Activated naive CD4-positive, alpha-beta T cell treated with anti-CD3 and anti-CD28 coated beads, Interleukin-2, amount 50 U/mL, for 72 hours (primary cell): ENCODE measurements around the gene CXCL11. TPM values are rescaled to one million over a fixed set of nuclear protein-coding genes. Genes with fewer than 3 reads are reported as not detected.
"Not testable (repeated sequence)": the region's sequence is repeated elsewhere in the genome, so short reads cannot be mapped to it uniquely, and the experiment has no call there.

Experiments used
- ATAC-seq, 2 donors: fragments of 150-1000 bp; cut with Tn5 transposase; 2 replicates each; pipeline ENCODE4 v1.10.0; 2021; ENCODE audit warnings: mild to moderate bottlenecking in 2 of 2, moderate library complexity in 2 of 2
- DNase-seq, 2 donors: peaks; one replicate each; pipeline ENCODE4 v3.0.0; 2021 to 2022; ENCODE audit warnings: low spot score in 2 of 2
- H3K27ac Mint-ChIP-seq, 2 donors: one replicate each; pipeline ENCODE4 v1.8.0; 2022; ENCODE audit warnings: mild to moderate bottlenecking in 2 of 2, mixed read lengths in 2 of 2
- H3K36me3 Mint-ChIP-seq, 2 donors: one replicate each; pipeline ENCODE4 v1.8.0; 2022; ENCODE audit warnings: mixed read lengths in 2 of 2
- H3K9me3 Mint-ChIP-seq, 2 donors: one replicate each; pipeline ENCODE4 v1.8.0; 2022; ENCODE audit warnings: mixed read lengths in 2 of 2
- total RNA-seq, 2 donors: library from RNA; stranded (reverse); gene quantifications; one replicate each; pipeline ENCODE4 v1.2.3, GENCODE V29; 2022

The CXCL11 gene
- total RNA-seq, 2 donors from 2014 or later: 0.21 to 0.23 TPM

DNA sequence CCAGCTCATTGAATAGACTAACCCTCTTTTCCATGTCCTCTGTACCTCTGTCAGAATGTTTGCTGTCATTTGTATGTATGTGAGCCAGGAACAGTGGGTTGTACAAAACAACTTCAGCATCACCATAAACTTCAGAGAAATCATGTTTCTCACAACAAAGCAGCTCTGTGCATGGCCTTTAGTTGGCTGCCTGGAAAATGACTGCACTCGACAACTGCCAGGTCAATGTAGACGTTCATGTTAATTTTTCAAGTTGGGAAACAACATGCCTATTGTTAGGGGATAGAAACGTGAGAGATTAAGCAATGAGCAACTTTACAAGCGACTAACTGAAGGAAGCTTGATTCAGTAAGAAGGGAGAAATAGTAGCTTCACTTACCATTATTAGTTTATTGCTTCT is 17.9 kb upstream of the CXCL11 start:
- ATAC-seq (no peak), DNase-seq (no peak)
- no peaks in the 10 kb centered on the region for H3K9me3 Mint-ChIP-seq
- no peak overlapping the region for H3K27ac Mint-ChIP-seq
- H3K36me3 Mint-ChIP-seq: no peaks in the 10 kb centered on the region

- H3K36me3 Mint-ChIP-seq, DNase-seq, H3K27ac Mint-ChIP-seq, ATAC-seq, H3K9me3 Mint-ChIP-seq: not testable (repeated sequence)
Measured at GRCh38 chr4:76050560-76051050, 14.7 kb upstream of the CXCL11 start.

DNA sequence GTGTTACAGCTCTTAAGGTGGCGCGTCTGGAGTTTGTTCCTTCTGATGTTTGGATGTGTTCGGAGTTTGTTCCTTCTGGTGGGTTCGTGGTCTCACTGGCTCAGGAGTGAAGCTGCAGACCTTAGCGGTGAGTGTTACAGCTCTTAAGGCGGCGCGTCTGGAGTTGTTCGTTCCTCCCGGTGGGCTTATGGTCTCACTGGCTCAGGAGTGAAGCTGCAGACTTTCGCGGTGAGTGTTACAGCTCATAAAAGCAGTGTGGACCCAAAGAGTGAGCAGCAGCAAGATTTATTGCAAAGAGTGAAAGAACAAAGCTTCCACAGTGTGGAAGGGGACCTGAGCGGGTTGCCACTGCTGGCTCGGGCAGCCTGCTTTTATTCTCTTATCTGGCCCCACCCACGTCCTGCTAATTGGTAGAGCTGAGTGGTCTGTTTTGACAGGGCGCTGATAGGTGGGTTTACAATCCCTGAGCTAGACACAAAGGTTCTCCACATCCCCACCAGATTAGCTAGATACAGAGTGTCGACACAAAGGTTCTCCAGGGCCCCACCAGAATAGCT is 14.1 kb upstream of the CXCL11 start:
- not testable (repeated sequence) for H3K36me3 Mint-ChIP-seq, H3K9me3 Mint-ChIP-seq, H3K27ac Mint-ChIP-seq, DNase-seq, ATAC-seq

DNA sequence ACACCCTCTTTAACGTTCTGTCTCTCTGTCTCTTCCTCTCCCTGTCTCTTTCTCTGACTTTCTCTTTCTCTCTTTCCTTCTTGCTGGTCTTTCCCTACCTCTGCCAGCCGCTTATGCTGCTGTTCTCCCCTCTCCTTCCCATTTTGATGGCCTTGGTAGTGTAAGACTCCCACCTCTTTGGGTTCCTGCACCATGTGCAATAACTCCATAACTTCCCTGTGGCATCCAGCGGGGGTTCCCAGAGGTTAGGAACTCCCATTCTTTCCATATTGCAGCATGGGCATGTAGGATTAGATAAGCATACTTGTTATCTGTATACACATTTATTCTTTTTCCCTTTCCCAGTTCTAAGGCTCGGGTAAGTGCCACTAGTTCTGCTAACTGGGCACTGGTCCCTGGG is 8.8 kb upstream of the CXCL11 start:
- not testable (repeated sequence) for ATAC-seq, H3K27ac Mint-ChIP-seq, H3K9me3 Mint-ChIP-seq, DNase-seq
- peaks cover 0 to 15% of the 10 kb centered on the region in 2 donors for H3K36me3 Mint-ChIP-seq

GRCh38 chr4:76043306-76043705 is 7.4 kb upstream of the CXCL11 start:
- not testable (repeated sequence) for DNase-seq, H3K27ac Mint-ChIP-seq, H3K9me3 Mint-ChIP-seq, ATAC-seq
- H3K36me3 Mint-ChIP-seq: peaks cover 0 to 15% of the 10 kb centered on the region in 2 donors

- not testable (repeated sequence) for DNase-seq, H3K9me3 Mint-ChIP-seq
- Mint-ChIP-seq H3K36me3 (peaks cover 0 to 15% of the 10 kb centered on the region in 2 donors), H3K27ac (peak overlapping the region; percentile 36 to 54)
- peak; percentile 50 to 99 for ATAC-seq
Measured at GRCh38 chr4:76042241-76042998, 6.5 kb upstream of the CXCL11 start.

- DNase-seq (no peak), ATAC-seq (no peak)
- Mint-ChIP-seq H3K27ac (no peak overlapping the region), H3K9me3 (no peaks in the 10 kb centered on the region), H3K36me3 (no peaks in the 10 kb centered on the region)
Measured at GRCh38 chr4:76036855-76037254, 985 bp upstream of the CXCL11 start.

- Mint-ChIP-seq H3K36me3 (no peaks in the 10 kb centered on the region), H3K27ac (no peak overlapping the region), H3K9me3 (no peaks in the 10 kb centered on the region)
- DNase-seq (no peak), ATAC-seq (no peak)
Measured at GRCh38 chr4:76035141-76035540, 729 bp downstream of the CXCL11 start.

DNA sequence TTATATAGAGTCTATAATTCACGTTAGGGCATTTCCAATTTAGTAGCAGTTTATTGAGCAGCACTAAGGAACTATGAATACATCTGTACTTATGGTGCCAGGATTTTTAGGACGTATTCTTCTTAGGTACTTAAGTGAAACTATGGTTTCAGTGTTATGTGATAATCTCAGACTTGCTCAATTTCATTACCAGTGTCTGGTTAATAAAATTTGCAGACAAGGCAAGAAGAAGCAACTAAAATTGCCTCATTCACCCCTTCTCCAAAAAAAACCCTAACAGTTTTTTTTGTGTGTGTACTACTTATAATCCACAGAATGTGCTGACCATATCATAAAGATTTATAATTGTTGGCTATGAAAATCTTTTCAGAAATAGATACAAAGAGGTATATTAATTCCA is 6.6 kb downstream of the CXCL11 start:
- ATAC-seq (no peak), DNase-seq (no peak)
- Mint-ChIP-seq H3K27ac (no peak overlapping the region), H3K9me3 (no peaks in the 10 kb centered on the region), H3K36me3 (no peaks in the 10 kb centered on the region)

DNA sequence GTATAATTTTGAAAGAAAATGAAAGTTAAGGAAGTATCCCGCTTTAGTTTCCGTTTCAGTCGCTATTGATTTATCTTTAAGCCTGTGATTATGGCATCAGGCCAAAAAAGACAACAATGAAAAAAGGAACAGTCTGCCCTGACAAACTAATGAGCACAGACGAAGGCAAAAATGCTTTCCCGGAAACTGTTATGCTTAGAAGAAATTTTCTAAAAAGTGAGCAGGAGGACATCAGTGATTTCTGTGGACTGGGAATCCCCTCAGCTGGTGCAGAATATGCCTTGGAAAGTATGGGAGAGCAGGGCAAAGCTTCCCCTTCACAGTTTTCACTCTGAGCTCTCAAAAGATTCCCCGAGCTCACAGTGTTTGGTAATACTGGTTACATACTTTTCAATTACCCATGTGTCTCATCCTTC is 7.5 kb downstream of the CXCL11 start:
- no peaks in the 10 kb centered on the region for H3K36me3 Mint-ChIP-seq
- ATAC-seq (peak; percentile 31 to 33), DNase-seq (no peak)
- H3K27ac Mint-ChIP-seq: peak overlapping the region; percentile 77 to 89
- no peaks in the 10 kb centered on the region for H3K9me3 Mint-ChIP-seq

DNA sequence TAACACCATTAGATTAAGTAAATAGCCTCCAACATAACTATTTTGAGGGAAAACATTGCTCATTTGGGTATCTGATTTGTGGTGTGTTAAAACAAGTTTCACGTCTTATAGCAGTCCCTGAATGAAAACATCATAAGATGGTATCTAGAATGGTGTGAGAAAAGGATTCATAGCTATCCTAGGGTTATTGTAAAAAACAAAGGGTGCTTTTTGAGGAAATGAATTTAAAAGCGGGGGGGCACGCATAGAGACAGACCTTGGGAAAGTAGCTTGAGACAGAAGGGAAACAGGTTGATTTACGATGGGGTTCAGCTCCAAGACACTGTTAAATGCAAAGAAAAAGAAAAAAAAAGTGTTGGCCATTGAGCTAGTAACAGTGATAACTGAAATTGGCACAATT is 11.8 kb downstream of the CXCL11 start:
- Mint-ChIP-seq H3K27ac (peak overlapping the region; percentile 48 to 90), H3K36me3 (no peaks in the 10 kb centered on the region), H3K9me3 (no peaks in the 10 kb centered on the region)
- peak; percentile 20 to 86 for ATAC-seq
- DNase-seq: no peak

DNA sequence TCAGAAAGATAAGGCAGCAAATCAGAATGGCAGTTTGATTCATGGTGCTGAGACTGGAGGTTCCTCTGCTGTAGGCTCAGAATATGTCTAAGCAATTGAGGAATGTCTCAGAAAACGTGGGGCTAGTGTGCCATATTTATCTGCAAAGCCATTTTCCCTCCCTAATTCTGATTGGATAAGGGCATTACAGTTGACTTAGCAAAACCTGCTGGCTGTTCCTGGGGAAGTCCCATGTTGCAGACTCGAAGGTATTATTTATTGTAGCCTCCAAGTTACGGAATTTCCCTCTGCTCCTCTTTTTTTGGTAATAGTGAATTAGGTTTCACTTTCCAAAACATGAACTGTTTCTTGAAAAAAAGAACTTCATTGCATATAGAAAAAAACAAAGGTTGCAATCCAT is 12.5 kb downstream of the CXCL11 start, which contains the start of gene CXCL10:
Gene CXCL10, minus strand, starts transcription at position 109 of the 400 bp plus-strand sequence. Its CDS starts 66 bp downstream, at position 43.
- Mint-ChIP-seq H3K9me3 (no peaks in the 10 kb centered on the region), H3K36me3 (no peaks in the 10 kb centered on the region), H3K27ac (peak within 1 kb of the TSS; percentile 48 to 90)
- ATAC-seq: peak in 1 of 2 donors; percentile 28
- no peak for DNase-seq

DNA sequence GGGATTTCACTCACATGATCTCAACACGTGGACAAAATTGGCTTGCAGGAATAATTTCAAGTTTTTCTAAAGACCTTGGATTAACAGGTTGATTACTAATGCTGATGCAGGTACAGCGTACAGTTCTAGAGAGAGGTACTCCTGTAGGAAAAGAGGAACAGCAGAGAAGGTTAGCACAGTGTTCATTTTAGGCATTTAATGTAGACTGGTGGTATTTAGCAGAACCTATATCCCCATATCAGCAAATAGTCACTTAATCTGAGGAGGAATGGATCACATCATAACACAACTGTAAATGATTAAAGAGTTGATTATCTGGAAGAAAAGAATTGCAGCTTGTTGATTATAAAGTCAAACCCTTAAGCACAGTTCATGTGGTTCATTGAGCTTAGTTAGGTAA is 13.2 kb downstream of the CXCL11 start:
- no peak for ATAC-seq

GRCh38 chr4:76022031-76022430 is 13.8 kb downstream of the CXCL11 start:
- DNase-seq (no peak), ATAC-seq (no peak)
- H3K36me3 Mint-ChIP-seq: no peaks in the 10 kb centered on the region
- H3K27ac Mint-ChIP-seq: no peak overlapping the region
- H3K9me3 Mint-ChIP-seq: no peaks in the 10 kb centered on the region

More for the DNA sequence above, 13.2 kb downstream of the CXCL11 start:
- Mint-ChIP-seq H3K9me3 (no peaks in the 10 kb centered on the region), H3K27ac (no peak overlapping the region), H3K36me3 (no peaks in the 10 kb centered on the region)
- DNase-seq: no peak

- ATAC-seq (no peak), DNase-seq (no peak)
- no peak overlapping the region for H3K27ac Mint-ChIP-seq
- no peaks in the 10 kb centered on the region for H3K9me3 Mint-ChIP-seq
- H3K36me3 Mint-ChIP-seq: no peaks in the 10 kb centered on the region
Measured at GRCh38 chr4:76017056-76017686, 18.7 kb downstream of the CXCL11 start.

DNA sequence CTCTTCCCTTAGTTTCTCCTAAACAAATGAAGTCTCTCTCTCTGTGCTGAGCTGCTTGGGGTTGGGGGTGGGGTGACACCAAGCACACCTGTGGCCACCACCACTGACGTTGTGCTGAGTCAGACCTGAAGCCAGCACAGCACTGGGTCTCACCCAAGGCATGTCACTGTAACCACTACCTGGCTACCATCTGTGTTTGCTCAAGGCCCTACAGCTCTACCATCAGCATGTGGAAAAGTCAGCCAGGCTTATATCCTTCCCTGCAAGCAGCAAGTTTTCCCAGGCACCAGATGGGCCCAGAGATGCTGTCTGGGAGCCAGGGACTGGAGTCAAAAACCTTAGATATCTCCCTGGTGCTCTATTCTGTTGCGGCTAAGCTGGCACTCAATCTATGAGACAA is 19.5 kb downstream of the CXCL11 start:
- Mint-ChIP-seq H3K36me3 (no peaks in the 10 kb centered on the region), H3K27ac (peak overlapping the region in 1 of 2 donors; percentile 39)
- DNase-seq: peak in 1 of 2 donors; percentile 50

GRCh38 chr4:76013540-76013939 is 22.3 kb downstream of the CXCL11 start:
- H3K9me3 Mint-ChIP-seq: no peaks in the 10 kb centered on the region
- DNase-seq (no peak), ATAC-seq (no peak)
- no peaks in the 10 kb centered on the region for H3K36me3 Mint-ChIP-seq
- no peak overlapping the region for H3K27ac Mint-ChIP-seq

More for the DNA sequence above, 19.5 kb downstream of the CXCL11 start:
- peak; percentile 29 to 92 for ATAC-seq
- H3K9me3 Mint-ChIP-seq: no peaks in the 10 kb centered on the region
